GM18505 (cell line): ENCODE measurements around the gene SLC45A3.

ENCODE experiments used
- ATAC-seq: cut with Tn5 transposase; IDR thresholded peaks from one replicate; pipeline ENCODE4 v1.9.1; 2021; ENCODE audit not compliant: unreplicated experiment
- POLR2A ChIP-seq: IDR thresholded peaks from 4 replicates; pipeline ENCODE4 v1.6.1; 2011; ENCODE audit warnings: borderline replicate concordance; ENCODE audit not compliant: insufficient read depth, insufficient read length; ENCODE audit errors: extremely low read depth

SLC45A3 gene

DNA sequence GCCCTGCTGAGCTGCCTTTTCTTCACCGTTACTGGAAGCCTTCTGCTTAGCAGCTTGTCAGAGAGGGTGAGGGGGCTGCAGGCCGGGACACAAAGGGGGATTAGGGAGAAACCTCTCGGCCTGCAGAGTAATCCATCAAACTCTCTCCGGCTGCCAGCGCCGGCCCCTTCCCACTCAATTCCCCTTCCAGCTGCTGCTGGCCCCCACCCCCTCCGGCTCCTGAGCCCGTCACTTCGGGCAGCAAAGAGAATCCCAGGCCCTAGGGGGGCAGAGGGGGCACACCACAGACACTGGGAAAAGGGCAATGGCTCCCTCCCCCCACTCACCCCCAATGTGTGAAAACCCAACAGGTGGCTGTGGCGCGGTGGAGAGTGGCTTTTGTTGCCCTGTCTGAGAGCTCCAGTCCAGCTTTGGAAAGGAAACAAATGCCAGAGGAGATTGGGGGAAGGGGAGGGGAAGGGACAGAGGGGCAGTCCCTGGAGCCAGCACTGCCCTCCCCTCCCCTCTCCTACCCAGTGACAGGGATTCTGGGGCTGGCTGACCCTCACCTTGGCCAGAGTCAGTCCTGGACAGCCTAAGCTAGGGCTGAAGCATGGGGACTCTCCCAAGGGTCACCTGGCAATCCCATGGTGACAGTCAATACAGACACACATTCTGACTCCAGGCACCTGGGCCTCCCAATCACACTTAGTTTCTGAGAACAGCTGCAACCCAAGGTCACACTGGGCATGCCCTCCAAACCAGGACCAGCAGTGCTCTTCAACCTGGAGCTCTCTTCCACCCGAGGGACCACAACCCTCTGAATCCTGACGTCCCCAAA lies 9.5 kb downstream of the SLC45A3 start:
- TF ChIP-seq POLR2A, result no peak
- no peak for ATAC-seq

DNA sequence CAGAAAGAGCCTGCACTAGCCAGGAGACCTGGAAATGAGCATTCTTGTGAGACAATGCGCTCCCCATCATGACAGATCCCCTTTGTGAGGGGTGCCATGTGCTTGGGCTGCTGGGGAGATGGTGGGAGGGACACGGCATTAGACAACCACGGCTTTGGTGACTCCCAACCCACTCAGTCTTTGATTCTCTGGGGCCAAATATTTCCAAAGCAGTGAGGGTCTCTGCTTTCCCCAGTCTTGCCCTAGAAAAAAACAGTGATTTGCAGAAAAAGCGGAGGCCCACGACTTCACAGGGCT lies 10.2 kb downstream of the SLC45A3 start:
- ATAC-seq, result no peak
- no peak for TF ChIP-seq POLR2A

DNA sequence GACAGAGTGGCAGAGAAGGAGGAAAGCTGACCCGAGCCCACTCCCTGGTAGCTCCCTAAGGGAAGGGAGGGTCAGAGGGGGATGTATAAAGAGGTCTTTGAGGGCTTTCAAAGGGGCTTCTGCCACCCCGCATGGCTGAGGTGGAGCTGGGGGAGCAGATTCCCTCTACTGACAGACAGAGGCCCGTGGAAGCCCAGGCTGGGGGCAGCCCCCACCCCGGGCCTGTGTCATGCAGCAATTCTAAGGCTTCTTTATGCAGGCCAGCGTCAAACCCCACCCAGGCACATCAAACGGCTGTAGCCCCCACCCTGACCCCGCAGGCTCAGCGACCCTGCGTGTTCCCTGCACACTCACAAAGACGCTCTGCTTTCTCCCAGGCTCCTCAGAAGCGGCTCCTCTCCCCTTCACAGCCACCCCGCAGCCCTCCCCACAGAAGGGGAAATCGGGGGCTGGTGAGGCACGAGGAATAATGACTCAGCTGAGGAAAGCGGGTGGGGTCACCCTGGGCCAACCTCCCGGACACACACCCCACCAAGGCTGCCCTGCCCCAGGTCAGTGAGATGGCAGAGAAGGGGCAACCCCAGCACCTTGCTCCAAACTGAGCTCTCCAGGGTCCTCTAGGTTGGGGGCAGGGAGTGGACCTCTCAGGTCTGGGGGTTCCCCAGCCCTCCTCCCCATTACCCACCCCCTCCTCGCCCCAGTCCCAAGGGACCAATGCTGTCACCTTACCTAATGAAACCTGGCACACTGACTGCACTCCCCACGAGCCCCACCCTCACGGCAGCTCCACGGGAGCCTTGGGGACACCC lies 10.8 kb downstream of the SLC45A3 start:
- no peak for ATAC-seq
- TF ChIP-seq POLR2A, result peak; percentile 28

DNA sequence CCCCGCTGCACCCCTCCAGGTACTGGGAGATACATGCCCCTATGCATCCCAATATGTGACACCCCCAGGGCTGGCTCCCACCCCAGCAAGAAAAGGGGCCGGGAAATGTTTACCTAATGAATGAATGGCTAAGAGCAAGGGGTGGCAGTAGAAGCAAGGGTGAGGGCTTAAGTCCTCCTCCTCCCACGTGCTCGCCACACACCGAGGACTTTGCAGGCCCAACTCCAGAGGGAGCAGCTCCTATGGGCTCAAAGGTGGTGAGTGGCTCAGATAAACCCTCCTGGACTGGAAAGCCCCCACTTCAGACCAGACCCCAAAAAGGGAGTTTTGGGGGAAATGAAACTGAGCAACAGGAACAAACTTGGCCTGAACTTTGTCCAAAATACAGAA lies 11.4 kb downstream of the SLC45A3 start:
- no peak for ATAC-seq
- TF ChIP-seq POLR2A, result no peak

DNA sequence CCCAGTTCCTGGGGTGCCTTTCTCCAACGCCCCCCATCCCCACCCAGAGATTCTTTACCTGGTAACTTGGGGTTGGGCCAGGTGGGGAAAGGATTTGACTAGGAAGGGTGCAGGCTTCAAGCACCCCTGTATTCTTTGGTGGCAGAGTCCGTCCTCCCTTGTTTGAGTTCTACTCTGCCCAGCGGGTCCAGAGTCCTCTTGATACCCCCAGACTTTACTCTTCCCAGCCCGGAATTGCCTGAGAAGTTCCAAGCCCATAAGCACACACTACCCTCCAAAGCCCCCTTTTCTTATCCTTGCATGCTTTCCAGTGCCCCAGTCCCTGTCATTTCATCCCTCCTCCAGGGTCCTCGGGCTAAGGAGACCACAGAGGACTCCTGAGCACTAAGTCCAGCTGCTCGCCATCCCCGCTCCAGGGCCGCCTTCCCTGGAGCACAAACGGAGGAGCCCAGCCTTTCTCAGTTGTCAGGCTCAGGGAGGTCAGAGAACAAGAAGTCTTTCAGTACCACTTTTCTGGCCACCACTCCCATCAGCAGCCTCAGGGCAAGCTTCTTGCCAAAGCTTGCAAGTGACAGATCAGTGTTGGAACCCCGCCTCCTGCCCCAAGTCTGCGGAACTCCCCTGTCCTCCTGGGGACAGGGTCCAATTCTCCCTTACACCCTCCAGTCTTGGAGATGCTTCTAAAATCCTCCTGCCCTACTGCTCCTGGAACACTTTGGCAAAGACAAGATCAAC lies 12.2 kb downstream of the SLC45A3 start:
- no peak for ATAC-seq
- no peak for TF ChIP-seq POLR2A

DNA sequence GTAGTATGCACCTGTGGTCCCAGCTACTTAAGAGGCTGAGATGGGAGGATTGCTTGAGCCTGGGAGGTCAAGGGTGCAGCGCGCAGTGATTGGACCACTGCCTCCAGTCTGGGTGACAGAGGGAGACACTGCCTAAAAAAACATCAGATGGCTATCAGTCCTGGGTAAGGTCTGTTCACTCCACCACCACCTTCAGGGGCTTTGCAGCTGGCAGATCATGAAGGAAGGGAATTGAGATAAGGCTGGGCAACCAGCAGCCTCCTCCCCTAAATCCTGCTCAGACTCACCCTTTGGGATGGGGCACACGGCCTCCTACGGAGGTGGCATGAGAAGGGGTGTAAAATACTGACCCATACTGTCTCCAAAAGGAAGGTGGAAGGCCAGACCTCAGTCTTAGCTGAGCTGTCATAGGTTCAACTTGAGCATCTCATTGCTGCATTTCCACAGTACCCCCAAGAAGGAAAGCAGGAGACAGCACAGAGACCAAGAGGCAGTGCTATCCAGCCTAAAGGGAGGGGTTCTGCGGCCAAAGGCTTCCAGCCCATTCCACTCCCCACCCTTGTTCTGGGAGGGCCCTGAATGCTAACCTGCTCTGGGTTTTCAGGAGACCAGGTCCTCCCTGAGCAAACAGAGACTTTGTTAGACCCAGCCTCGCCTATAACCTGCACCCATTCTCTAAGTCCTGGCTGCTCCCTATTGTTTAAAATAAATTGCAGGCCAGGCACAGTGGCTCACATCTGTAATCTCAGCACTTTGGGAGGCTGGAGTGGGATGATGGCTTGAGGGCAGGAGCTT lies 13.7 kb downstream of the SLC45A3 start:
- no peak for TF ChIP-seq POLR2A
- no peak for ATAC-seq

DNA sequence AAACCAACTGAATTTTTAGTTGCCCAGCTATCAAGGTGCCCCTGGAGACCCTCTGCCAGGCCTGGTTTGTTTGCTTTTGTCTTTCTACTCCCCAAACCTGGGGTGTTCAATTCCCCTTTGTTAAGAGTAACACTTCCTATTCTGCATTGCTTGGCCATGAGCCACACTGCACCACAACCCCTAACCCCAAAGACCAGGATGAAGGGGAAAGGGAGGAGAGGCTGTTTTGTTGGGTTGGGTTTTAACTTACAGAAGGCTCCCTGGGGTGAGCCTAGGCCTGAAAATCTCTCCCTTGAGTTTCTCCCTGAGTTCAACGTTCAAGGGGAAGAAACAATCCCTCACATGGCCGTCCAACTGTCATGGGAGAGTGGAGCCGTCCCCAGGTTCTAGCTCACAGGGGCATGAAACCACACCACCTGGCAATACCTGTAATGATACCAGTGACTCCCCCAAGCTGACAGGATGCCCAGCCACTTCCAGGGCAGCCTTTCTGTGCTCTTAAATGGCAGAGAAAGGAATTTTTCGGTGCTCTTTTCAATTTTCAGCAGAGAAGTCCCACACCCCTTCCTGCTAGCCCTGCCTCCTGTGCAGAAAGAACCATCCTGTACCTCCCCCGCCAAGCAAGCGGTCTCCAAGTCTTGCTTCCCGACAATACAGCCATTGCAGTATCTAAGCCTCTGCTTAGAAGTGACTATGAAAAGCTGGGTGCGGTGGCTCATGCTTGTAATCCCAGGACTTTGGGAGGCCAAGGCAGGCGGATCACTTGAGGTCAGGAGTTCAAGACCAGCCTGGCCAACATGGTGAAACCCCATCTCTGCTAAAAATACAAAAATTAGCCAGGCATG lies 14.9 kb downstream of the SLC45A3 start:
- ATAC-seq, result no peak
- TF ChIP-seq POLR2A, result no peak

DNA sequence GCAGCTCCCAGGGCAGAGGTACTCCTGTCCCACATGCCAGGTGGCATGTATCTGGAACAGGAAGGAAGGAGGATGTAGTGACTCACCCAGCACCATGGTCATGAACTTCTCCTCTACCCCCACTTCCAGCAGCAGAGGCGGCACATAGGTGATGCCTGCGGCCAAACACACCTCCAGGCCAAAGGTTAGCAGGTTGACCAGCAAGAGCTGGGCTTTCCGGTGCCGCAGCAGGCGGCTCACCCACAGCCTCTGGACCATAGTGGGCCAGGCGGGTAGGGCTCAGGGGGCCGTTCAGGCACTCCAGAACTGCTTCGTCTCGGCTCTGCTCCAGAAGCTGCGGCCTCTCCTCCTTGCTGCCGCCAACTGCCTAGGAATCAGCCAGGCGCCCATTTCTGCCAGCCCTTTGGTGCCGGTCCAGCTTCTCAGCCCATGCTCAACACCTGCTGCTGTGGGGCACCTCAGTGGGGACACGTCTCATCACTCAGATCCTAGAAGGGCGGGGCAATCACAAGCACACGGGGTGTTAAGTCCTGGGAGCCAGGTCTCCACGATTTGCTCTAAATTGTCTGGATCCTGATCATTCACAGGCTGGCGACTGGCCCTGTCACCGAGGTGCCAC lies 15.8 kb downstream of the SLC45A3 start:
- ATAC-seq, result no peak
- no peak for TF ChIP-seq POLR2A

DNA sequence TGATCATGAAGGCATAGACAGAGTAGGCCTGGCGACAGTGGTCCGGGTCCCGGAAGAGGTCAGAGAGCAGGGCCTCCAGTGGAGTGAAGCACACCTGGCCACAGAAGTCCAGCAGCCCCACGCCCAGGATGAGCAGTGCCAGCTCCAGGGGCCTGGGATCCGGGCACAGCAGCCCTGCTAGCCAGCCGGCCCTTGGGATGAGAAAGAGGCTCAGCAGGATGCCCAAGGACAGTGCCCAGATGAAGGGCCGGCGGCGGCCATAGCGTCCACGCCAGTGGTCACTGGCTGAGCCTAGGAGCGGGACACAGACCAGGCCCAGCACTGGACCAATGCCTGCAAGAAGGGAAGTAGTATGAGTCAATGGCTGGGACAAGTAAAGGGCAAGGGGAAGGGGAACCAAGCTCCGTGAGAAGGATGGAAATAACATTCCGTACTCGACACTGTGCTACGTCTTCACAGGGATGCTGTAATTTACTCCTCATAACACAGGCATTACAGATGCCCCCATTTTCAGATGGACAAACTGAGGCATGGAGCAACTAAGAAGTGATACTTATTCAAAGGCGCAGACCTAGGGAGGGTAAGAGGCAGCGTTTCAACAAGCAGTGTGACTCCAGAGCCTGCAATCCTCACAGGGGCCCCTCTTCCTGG lies 16.9 kb downstream of the SLC45A3 start:
- ATAC-seq, result no peak
- TF ChIP-seq POLR2A, result no peak

DNA sequence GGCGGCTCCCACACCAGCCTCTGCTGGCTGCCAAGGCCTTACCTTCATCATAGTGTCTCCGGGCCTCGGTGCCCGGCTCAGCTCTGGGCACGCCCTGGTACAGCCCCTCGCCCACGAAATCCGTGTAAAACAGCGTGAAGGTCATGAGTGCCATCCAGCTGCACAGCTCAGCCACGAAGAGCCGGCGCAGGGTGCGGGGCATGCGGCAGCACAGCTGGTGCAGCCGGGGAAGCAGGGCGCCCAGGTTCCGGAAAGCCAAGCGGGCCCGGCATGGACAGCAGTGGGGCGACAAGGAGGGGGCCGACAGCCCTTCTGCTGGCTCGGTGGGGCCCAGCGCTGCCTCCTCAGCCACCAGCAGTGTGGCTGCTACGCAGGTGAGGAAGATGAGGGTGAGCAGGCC lies 17.5 kb downstream of the SLC45A3 start:
- ATAC-seq, result no peak

DNA sequence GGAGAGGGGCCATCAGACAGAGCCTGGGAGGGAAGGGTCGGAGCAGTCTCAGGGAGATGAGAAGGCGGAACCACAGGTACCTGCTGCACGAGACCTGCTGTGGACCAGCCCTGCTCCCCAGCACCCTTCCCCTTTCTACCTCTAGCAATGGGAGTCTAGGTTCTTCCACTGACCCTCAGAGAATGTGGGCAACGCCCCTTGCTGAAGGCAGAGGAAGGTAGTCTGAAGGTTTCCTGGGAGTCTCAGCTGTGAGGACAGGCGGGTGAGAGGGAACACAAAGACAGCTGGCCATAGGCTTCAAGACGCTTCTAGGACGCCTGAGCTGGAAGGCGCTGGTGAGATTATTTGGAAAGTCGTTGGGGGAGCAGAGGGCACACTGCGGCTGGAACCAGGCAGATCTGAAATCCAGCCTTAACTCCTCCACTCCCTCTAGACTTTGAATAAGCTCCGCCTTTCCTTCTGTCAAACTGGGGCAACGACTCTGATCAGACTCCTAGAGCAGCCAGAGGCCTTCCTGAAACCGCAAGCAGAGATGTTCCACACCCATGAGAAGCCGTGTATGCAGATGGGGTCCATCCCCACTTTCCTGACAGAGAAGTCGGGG lies 18.1 kb downstream of the SLC45A3 start:
- ATAC-seq, result no peak
- TF ChIP-seq POLR2A, result no peak

More for the DNA sequence above, 17.5 kb downstream of the SLC45A3 start:
- no peak for TF ChIP-seq POLR2A
